Panc1 (cell line): ENCODE data around the gene IPO13. TPM values are rescaled to one million over a fixed set of nuclear protein-coding genes. Genes with fewer than 3 reads are reported as not detected.

Source experiments
- ATAC-seq: fragments of 200-7000 bp; cut with Tn5 transposase; 2 replicates; pipeline ENCODE4 v1.9.1; 2020; ENCODE audit warnings: mild to moderate bottlenecking, moderate library complexity
- BruUV-seq: library from RNA; stranded (reverse); fragments of 400-500 nt; replicated peaks from 2 replicates; lab custom pipeline; 2021; lab: Mats Ljungman, UMichigan
- CTCF ChIA-PET: fragments of 300-600 bp; sonication (Branson Sonifier 250); formaldehyde crosslinking; loops from one replicate; lab custom pipeline; 2022; ENCODE audit warnings: antibody characterized with exemption; lab: Charles Lee
- POLR2A ChIA-PET: fragments of 300-600 bp; sonication (Branson Sonifier 250); formaldehyde crosslinking; loops from one replicate; lab custom pipeline; 2022; ENCODE audit warnings: antibody characterized with exemption; lab: Charles Lee
- DNase-seq: peaks from one replicate; pipeline ENCODE4 v3.0.0-alpha.2; 2010; ENCODE audit warnings: low read depth, low spot score
- H3K27ac ChIP-seq: 2 replicates; pipeline ENCODE4 v1.5.1; 2011; ENCODE audit warnings: mild to moderate bottlenecking, low read length, inconsistent platforms
- H3K27me3 ChIP-seq: fragments of 200-500 bp; sonication (Bioruptor generic); 2 replicates; pipeline ENCODE4 v1.6.0; 2014; ENCODE audit warnings: low read length, inconsistent platforms; ENCODE audit not compliant: control insufficient read depth, insufficient read depth
- H3K36me3 ChIP-seq: fragments of 200-500 bp; sonication (Bioruptor generic); 2 replicates; pipeline ENCODE4 v1.5.1; 2014; ENCODE audit warnings: inconsistent platforms, mild to moderate bottlenecking, low read length, moderate library complexity; ENCODE audit not compliant: control insufficient read depth, insufficient read depth
- H3K4me1 ChIP-seq: 2 replicates; pipeline ENCODE4 v1.5.1; 2011; ENCODE audit warnings: inconsistent platforms, mild to moderate bottlenecking, low read length, moderate library complexity; ENCODE audit not compliant: control insufficient read depth, insufficient read depth
- H3K4me3 ChIP-seq, 2 experiments: 2 replicates each; pipeline ENCODE4 v1.5.1; 2011 to 2012; ENCODE audit warnings: low read depth in 2 of 2, low read length in 2 of 2, mild to moderate bottlenecking in 2 of 2, inconsistent platforms in 1 of 2, moderate library complexity in 1 of 2
- H3K9me3 ChIP-seq: fragments of 200-500 bp; sonication (Bioruptor generic); 2 replicates; pipeline ENCODE4 v1.5.1; 2014; ENCODE audit warnings: low read depth, mild to moderate bottlenecking, inconsistent platforms, low read length, moderate library complexity; ENCODE audit not compliant: control insufficient read depth, insufficient read depth
- CTCF ChIP-seq: fragments of 450-650 bp; IDR thresholded peaks from 2 replicates; pipeline ENCODE4 v1.5.1; 2017; ENCODE audit warnings: mild to moderate bottlenecking
- POLR2AphosphoS5 ChIP-seq: IDR thresholded peaks from 2 replicates; pipeline ENCODE4 v1.6.1; 2012; ENCODE audit warnings: mild to moderate bottlenecking, low read depth, low read length, moderate library complexity
- REST ChIP-seq, 2 experiments: IDR thresholded peaks; 2 replicates each; pipeline ENCODE4 v1.6.1; 2011 to 2012; ENCODE audit warnings: low read depth in 2 of 2, control low read depth in 1 of 2, low read length in 1 of 2, mild to moderate bottlenecking in 1 of 2, moderate library complexity in 1 of 2; ENCODE audit not compliant: insufficient read depth in 1 of 2
- SIN3A ChIP-seq: IDR thresholded peaks from 2 replicates; pipeline ENCODE4 v1.6.1; 2012; ENCODE audit warnings: low read depth, mild to moderate bottlenecking, low read length, moderate library complexity, borderline replicate concordance; ENCODE audit not compliant: insufficient read depth
- TCF7L2 ChIP-seq: IDR thresholded peaks from 2 replicates; pipeline ENCODE4 v1.6.1; 2011; ENCODE audit warnings: mild to moderate bottlenecking, low read depth, low read length, inconsistent platforms
- in situ Hi-C: cut with HindIII; loops from 2 replicates; pipeline ENCODE4 v1.10.0; 2016; ENCODE audit warnings: low sequenced_read_pairs, low pct_unique_long_range_greater_than_20kb
- intact Hi-C: fragments of 100-400 bp; cut with micrococcal nuclease; formaldehyde crosslinking; loops from one replicate; pipeline ENCODE4 v1.10.0; 2022; ENCODE audit not compliant: unreplicated experiment
- total RNA-seq: library from RNA; stranded (reverse); gene quantifications from one replicate; pipeline ENCODE4 v1.2.1, GENCODE V29; 2021; ENCODE audit not compliant: unreplicated experiment

The IPO13 gene
- total RNA-seq, 1 experiment from 2014 or later = 40.0 TPM

GRCh38 chr1:43963006-43963405 is 16.3 kb downstream of the IPO13 start:
- no peak overlapping the region for H3K4me3 ChIP-seq
- no peak for TF ChIP-seq SIN3A
- TF ChIP-seq REST (IDR thresholded peaks at IDR 0.05; ENCODE audit: insufficient read depth in 1 of 2, low read depth in 2 of 2, low read length in 1 of 2) = no peak
- no peak for TF ChIP-seq POLR2AphosphoS5
- DNase-seq = no peak
- no peak for ATAC-seq
- no peaks in the 10 kb centered on the region for H3K9me3 ChIP-seq
- no peaks in the 10 kb centered on the region for H3K4me1 ChIP-seq
- H3K36me3 ChIP-seq = peaks cover 3% of the 10 kb centered on the region
- CTCF ChIA-PET = no interaction called here
- H3K27ac ChIP-seq = no peak overlapping the region
- POLR2A ChIA-PET = no interaction called here
- intact Hi-C loops = no loop called here
- in situ Hi-C loops = no loop called here
- H3K27me3 ChIP-seq = no peaks in the 10 kb centered on the region
- BruUV-seq = no TSS peak

GRCh38 chr1:43963890-43964289 is 17.1 kb downstream of the IPO13 start:
- ChIA-PET CTCF (no interaction called here), POLR2A (no interaction called here)
- Histone ChIP-seq H3K4me3 (no peak overlapping the region), H3K27me3 (no peaks in the 10 kb centered on the region), H3K27ac (no peak overlapping the region), H3K9me3 (no peaks in the 10 kb centered on the region), H3K4me1 (no peaks in the 10 kb centered on the region), H3K36me3 (peaks cover 3% of the 10 kb centered on the region)
- TF ChIP-seq POLR2AphosphoS5 (no peak), REST (IDR thresholded peaks at IDR 0.05; ENCODE audit: insufficient read depth in 1 of 2, low read depth in 2 of 2, low read length in 1 of 2) (no peak), TCF7L2 (no peak), SIN3A (no peak), CTCF (no peak)
- intact Hi-C loops = no loop called here
- BruUV-seq = no TSS peak
- no peak for ATAC-seq
- in situ Hi-C loops = no loop called here
- no peak for DNase-seq
